Measurements from ENCODE around the gene PAX7.

PAX7 gene

GRCh38 chr1:18628511-18628910, 2.1 kb upstream of the PAX7 start:
- TF ChIP-seq FOXP2 (optimal IDR thresholded peaks at IDR 0.05; ENCODE audit: borderline replicate concordance, extremely low read depth, extremely low read length, insufficient read depth) (no peak), SIN3A (IDR thresholded peaks at IDR 0.05; ENCODE audit: borderline replicate concordance, insufficient read depth, low read length) (no peak), REST (IDR thresholded peaks at IDR 0.05; ENCODE audit: insufficient read depth in 1 of 2, low read depth in 2 of 2, low read length in 2 of 2) (no peak), POLR2AphosphoS5 (IDR thresholded peaks at IDR 0.05; ENCODE audit: low read depth, low read length) (no peak), TAF1 (IDR thresholded peaks at IDR 0.05; ENCODE audit: borderline replicate concordance, insufficient read depth, low read length) (no peak)

- TF ChIP-seq FOXP2 (optimal IDR thresholded peaks at IDR 0.05; ENCODE audit: borderline replicate concordance, extremely low read depth, extremely low read length, insufficient read depth) (no peak), REST (IDR thresholded peaks at IDR 0.05; ENCODE audit: insufficient read depth in 1 of 2, low read depth in 2 of 2, low read length in 2 of 2) (no peak), TAF1 (IDR thresholded peaks at IDR 0.05; ENCODE audit: borderline replicate concordance, insufficient read depth, low read length) (no peak), POLR2AphosphoS5 (IDR thresholded peaks at IDR 0.05; ENCODE audit: low read depth, low read length) (no peak), SIN3A (IDR thresholded peaks at IDR 0.05; ENCODE audit: borderline replicate concordance, insufficient read depth, low read length) (no peak)
These were observed 761 bp upstream of the PAX7 start for GRCh38 chr1:18629659-18630510.

- no peak for TF ChIP-seq SIN3A (IDR thresholded peaks at IDR 0.05; ENCODE audit: borderline replicate concordance, insufficient read depth, low read length)
- TF ChIP-seq FOXP2 (optimal IDR thresholded peaks at IDR 0.05; ENCODE audit: borderline replicate concordance, extremely low read depth, extremely low read length, insufficient read depth) = no peak
- no peak for TF ChIP-seq TAF1 (IDR thresholded peaks at IDR 0.05; ENCODE audit: borderline replicate concordance, insufficient read depth, low read length)
- no peak for TF ChIP-seq REST (IDR thresholded peaks at IDR 0.05; ENCODE audit: insufficient read depth in 1 of 2, low read depth in 2 of 2, low read length in 2 of 2)
- no peak for TF ChIP-seq POLR2AphosphoS5 (IDR thresholded peaks at IDR 0.05; ENCODE audit: low read depth, low read length)
These were observed 1.0 kb downstream of the PAX7 start for GRCh38 chr1:18631496-18632217.

GRCh38 chr1:18632218-18632588, 1.6 kb downstream of the PAX7 start:
- TF ChIP-seq POLR2AphosphoS5 (IDR thresholded peaks at IDR 0.05; ENCODE audit: low read depth, low read length) (no peak), REST (IDR thresholded peaks at IDR 0.05; ENCODE audit: insufficient read depth in 1 of 2, low read depth in 2 of 2, low read length in 2 of 2) (no peak), FOXP2 (optimal IDR thresholded peaks at IDR 0.05; ENCODE audit: borderline replicate concordance, extremely low read depth, extremely low read length, insufficient read depth) (no peak), TAF1 (IDR thresholded peaks at IDR 0.05; ENCODE audit: borderline replicate concordance, insufficient read depth, low read length) (no peak), SIN3A (IDR thresholded peaks at IDR 0.05; ENCODE audit: borderline replicate concordance, insufficient read depth, low read length) (no peak)

Measured in PFSK-1 (cell line).